ENCODE results near the gene BMP8A.

BMP8A gene

DNA sequence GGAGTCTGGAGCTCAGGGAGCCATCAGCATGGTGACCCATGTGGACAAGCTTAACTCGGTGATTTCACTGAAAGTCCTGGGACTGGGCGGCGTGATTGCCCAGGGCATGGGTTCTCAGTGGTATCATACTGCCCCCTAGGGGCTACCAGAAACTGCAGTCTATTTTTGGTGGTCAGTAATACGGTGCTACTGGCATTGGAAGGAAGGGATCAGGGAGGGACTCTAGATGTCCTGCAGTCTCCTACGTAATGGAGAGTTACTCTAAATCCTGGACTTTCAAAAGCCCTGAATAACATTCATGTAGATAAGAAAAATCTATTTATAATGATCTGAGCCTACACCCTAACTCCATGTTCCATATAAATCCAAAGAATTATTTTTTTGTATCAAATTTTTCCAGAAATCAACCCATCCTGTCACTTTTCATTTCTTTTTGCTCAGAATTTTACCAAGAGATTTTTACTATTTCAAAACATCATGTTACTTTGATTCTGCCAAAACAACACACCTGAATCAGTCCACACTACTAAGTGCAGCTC lies 47.9 kb downstream of the BMP8A start (continued):
- no peak for TF ChIP-seq MYNN (tag by site-specific recombination; IDR thresholded peaks at IDR 0.05; ENCODE audit: borderline replicate concordance)
- peak; percentile 86 for TF ChIP-seq ZNF654 (tag by site-specific recombination; IDR thresholded peaks at IDR 0.05; ENCODE audit: low read depth)
- TF ChIP-seq ZEB2 (tag by site-specific recombination; IDR thresholded peaks at IDR 0.05), result no peak
- TF ChIP-seq, protein P1, sequence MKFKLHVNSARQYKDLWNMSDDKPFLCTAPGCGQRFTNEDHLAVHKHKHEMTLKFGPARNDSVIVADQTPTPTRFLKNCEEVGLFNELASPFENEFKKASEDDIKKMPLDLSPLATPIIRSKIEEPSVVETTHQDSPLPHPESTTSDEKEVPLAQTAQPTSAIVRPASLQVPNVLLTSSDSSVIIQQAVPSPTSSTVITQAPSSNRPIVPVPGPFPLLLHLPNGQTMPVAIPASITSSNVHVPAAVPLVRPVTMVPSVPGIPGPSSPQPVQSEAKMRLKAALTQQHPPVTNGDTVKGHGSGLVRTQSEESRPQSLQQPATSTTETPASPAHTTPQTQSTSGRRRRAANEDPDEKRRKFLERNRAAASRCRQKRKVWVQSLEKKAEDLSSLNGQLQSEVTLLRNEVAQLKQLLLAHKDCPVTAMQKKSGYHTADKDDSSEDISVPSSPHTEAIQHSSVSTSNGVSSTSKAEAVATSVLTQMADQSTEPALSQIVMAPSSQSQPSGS (tag by site-specific recombination; IDR thresholded peaks at IDR 0.05; ENCODE audit: low read depth), result no peak
- TF ChIP-seq GFI1B (tag by site-specific recombination; IDR thresholded peaks at IDR 0.05), result 0 out of 2 replicates have a peak, but pooled peaks have one; percentile 9
- TF ChIP-seq KLF7 (tag by site-specific recombination; IDR thresholded peaks at IDR 0.05; ENCODE audit: borderline replicate concordance), result no peak
- TF ChIP-seq ZNF664 (tag by site-specific recombination; IDR thresholded peaks at IDR 0.05), result no peak
- TF ChIP-seq ZNF19 (tag by site-specific recombination; IDR thresholded peaks at IDR 0.05; ENCODE audit: low read depth), result no peak
- 0 out of 2 replicates have a peak, but pooled peaks have one; percentile 50 for TF ChIP-seq ZNF10 (tag by site-specific recombination; IDR thresholded peaks at IDR 0.05)
- no peak for TF ChIP-seq SP2 (tag by site-specific recombination; IDR thresholded peaks at IDR 0.05)
- TF ChIP-seq, protein P2, sequence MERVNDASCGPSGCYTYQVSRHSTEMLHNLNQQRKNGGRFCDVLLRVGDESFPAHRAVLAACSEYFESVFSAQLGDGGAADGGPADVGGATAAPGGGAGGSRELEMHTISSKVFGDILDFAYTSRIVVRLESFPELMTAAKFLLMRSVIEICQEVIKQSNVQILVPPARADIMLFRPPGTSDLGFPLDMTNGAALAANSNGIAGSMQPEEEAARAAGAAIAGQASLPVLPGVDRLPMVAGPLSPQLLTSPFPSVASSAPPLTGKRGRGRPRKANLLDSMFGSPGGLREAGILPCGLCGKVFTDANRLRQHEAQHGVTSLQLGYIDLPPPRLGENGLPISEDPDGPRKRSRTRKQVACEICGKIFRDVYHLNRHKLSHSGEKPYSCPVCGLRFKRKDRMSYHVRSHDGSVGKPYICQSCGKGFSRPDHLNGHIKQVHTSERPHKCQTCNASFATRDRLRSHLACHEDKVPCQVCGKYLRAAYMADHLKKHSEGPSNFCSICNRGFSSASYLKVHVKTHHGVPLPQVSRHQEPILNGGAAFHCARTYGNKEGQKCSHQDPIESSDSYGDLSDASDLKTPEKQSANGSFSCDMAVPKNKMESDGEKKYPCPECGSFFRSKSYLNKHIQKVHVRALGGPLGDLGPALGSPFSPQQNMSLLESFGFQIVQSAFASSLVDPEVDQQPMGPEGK (tag by site-specific recombination; IDR thresholded peaks at IDR 0.05), result 0 out of 2 replicates have a peak, but pooled peaks have one; percentile 27
- TF ChIP-seq, protein P3, sequence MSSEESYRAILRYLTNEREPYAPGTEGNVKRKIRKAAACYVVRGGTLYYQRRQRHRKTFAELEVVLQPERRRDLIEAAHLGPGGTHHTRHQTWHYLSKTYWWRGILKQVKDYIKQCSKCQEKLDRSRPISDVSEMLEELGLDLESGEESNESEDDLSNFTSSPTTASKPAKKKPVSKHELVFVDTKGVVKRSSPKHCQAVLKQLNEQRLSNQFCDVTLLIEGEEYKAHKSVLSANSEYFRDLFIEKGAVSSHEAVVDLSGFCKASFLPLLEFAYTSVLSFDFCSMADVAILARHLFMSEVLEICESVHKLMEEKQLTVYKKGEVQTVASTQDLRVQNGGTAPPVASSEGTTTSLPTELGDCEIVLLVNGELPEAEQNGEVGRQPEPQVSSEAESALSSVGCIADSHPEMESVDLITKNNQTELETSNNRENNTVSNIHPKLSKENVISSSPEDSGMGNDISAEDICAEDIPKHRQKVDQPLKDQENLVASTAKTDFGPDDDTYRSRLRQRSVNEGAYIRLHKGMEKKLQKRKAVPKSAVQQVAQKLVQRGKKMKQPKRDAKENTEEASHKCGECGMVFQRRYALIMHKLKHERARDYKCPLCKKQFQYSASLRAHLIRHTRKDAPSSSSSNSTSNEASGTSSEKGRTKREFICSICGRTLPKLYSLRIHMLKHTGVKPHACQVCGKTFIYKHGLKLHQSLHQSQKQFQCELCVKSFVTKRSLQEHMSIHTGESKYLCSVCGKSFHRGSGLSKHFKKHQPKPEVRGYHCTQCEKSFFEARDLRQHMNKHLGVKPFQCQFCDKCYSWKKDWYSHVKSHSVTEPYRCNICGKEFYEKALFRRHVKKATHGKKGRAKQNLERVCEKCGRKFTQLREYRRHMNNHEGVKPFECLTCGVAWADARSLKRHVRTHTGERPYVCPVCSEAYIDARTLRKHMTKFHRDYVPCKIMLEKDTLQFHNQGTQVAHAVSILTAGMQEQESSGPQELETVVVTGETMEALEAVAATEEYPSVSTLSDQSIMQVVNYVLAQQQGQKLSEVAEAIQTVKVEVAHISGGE (tag by site-specific recombination; conservative IDR thresholded peaks at IDR 0.05; ENCODE audit: low read depth), result no peak
- TF ChIP-seq, protein P4, sequence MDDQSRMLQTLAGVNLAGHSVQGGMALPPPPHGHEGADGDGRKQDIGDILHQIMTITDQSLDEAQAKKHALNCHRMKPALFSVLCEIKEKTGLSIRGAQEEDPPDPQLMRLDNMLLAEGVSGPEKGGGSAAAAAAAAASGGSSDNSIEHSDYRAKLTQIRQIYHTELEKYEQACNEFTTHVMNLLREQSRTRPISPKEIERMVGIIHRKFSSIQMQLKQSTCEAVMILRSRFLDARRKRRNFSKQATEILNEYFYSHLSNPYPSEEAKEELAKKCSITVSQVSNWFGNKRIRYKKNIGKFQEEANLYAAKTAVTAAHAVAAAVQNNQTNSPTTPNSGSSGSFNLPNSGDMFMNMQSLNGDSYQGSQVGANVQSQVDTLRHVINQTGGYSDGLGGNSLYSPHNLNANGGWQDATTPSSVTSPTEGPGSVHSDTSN (CRISPR knock-in tag; IDR thresholded peaks at IDR 0.05), result no peak
- TF ChIP-seq SP7 (tag by site-specific recombination; IDR thresholded peaks at IDR 0.05), result peak; percentile 11; the same call in 1 of the 2 replicates

DNA sequence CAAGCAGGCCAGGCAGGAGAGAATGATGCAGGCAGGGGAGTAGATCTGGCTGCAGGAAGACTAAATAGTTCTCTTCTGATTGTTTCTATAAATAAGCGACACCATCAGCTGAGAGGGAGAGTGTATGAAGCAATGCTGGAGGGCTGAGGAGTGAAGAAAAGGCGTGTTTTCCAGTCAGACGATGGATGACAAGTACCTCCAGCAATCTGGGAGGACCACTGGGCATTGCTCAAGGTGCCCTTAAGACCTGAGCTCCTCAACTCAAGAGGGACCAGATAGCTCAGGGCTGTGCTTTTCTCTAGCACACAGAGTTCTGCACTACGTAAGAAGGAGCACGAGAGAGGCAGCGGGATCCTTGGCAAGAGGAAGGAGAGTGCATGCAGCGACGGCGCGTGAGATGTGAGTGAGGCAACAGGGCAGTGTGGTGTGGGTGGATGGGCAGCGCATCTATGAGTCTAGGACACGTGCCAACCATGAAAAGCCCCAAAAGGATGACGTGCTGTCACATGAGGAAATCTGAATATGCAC lies 49.1 kb downstream of the BMP8A start:
- POLR2A ChIA-PET, result interaction anchor here (0.5 kb wide), 1 partner anchor 17 kb away, joined by 3 read pairs; no protein-coding TSS in a partner anchor

More for the DNA sequence above, 49.1 kb downstream of the BMP8A start:
- no peak overlapping the region for H3K4me3 ChIP-seq (ENCODE audit: low read depth, low read length)
- TF ChIP-seq ZBTB17 (tag by site-specific recombination; IDR thresholded peaks at IDR 0.05), result 0 out of 2 replicates have a peak, but pooled peaks have one; percentile 27
- TF ChIP-seq ZNF10 (tag by site-specific recombination; IDR thresholded peaks at IDR 0.05), result no peak
- TF ChIP-seq SP2 (tag by site-specific recombination; IDR thresholded peaks at IDR 0.05), result no peak
- TF ChIP-seq, protein P5, sequence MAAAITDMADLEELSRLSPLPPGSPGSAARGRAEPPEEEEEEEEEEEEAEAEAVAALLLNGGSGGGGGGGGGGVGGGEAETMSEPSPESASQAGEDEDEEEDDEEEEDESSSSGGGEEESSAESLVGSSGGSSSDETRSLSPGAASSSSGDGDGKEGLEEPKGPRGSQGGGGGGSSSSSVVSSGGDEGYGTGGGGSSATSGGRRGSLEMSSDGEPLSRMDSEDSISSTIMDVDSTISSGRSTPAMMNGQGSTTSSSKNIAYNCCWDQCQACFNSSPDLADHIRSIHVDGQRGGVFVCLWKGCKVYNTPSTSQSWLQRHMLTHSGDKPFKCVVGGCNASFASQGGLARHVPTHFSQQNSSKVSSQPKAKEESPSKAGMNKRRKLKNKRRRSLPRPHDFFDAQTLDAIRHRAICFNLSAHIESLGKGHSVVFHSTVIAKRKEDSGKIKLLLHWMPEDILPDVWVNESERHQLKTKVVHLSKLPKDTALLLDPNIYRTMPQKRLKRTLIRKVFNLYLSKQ (tag by site-specific recombination; IDR thresholded peaks at IDR 0.05; ENCODE audit: borderline replicate concordance), result no peak
- TF ChIP-seq MYNN (tag by site-specific recombination; IDR thresholded peaks at IDR 0.05; ENCODE audit: borderline replicate concordance), result no peak
- no peak for TF ChIP-seq ZNF776 (tag by site-specific recombination; IDR thresholded peaks at IDR 0.05; ENCODE audit: borderline replicate concordance)
- TF ChIP-seq ZFHX2 (tag by site-specific recombination; conservative IDR thresholded peaks at IDR 0.05), result no peak
- TF ChIP-seq, protein P6, sequence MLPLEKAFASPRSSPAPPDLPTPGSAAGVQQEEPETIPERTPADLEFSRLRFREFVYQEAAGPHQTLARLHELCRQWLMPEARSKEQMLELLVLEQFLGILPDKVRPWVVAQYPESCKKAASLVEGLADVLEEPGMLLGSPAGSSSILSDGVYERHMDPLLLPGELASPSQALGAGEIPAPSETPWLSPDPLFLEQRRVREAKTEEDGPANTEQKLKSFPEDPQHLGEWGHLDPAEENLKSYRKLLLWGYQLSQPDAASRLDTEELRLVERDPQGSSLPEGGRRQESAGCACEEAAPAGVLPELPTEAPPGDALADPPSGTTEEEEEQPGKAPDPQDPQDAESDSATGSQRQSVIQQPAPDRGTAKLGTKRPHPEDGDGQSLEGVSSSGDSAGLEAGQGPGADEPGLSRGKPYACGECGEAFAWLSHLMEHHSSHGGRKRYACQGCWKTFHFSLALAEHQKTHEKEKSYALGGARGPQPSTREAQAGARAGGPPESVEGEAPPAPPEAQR (tag by site-specific recombination; IDR thresholded peaks at IDR 0.05), result no peak
- no peaks in the 10 kb centered on the region for H3K4me1 ChIP-seq (ENCODE audit: control insufficient read depth, insufficient read depth, low read length)
- CTCF ChIA-PET, result interaction anchor here (0.5 to 5.2 kb wide), 11 partner anchors 15 to 441 kb away, joined by 3 to 51 read pairs (median 6); no protein-coding TSS in a partner anchor
- H3K9me3 ChIP-seq (ENCODE audit: control insufficient read depth, insufficient read depth, low read depth, low read length), result no peaks in the 10 kb centered on the region
- no peak overlapping the region for H3K27ac ChIP-seq (ENCODE audit: extremely low read depth, low read depth, low read length)
- H3K36me3 ChIP-seq (ENCODE audit: control insufficient read depth in 2 of 2, insufficient read depth in 1 of 2, low read length in 2 of 2), result peaks cover 3 to 33% of the 10 kb centered on the region in 2 experiments; a peak in 2 of 3 replicates

Data from HEK293 (cell line).